BLaER1 (cell line): ENCODE results near the gene FBXO41.
A peak's percentile ranks its signal among the peaks of the same experiment; 100 is the strongest.

Experiments used
- H3K27ac ChIP-seq: shearing (Covaris generic); formaldehyde crosslinking; 2 replicates; pipeline ENCODE4 v1.8.1; 2022
- H3K27me3 ChIP-seq: shearing (Covaris generic); formaldehyde crosslinking; 2 replicates; pipeline ENCODE4 v1.8.1; 2022
- H3K36me3 ChIP-seq: shearing (Covaris generic); formaldehyde crosslinking; 2 replicates; pipeline ENCODE4 v1.8.1; 2022
- H3K4me1 ChIP-seq: shearing (Covaris generic); formaldehyde crosslinking; 2 replicates; pipeline ENCODE4 v1.8.1; 2022
- H3K4me2 ChIP-seq: shearing (Covaris generic); formaldehyde crosslinking; 2 replicates; pipeline ENCODE4 v1.8.1; 2022
- H3K4me3 ChIP-seq: shearing (Covaris generic); formaldehyde crosslinking; 2 replicates; pipeline ENCODE4 v1.8.1; 2022
- H3K9ac ChIP-seq: shearing (Covaris generic); formaldehyde crosslinking; 2 replicates; pipeline ENCODE4 v1.8.1; 2022
- H3K9me3 ChIP-seq: shearing (Covaris generic); formaldehyde crosslinking; 2 replicates; pipeline ENCODE4 v1.8.1; 2022
- H4K20me1 ChIP-seq: shearing (Covaris generic); formaldehyde crosslinking; 2 replicates; pipeline ENCODE4 v1.8.1; 2022
- Cebpa-rat ChIP-seq: shearing (Covaris generic); IDR thresholded peaks from 2 replicates; pipeline ENCODE4 v1.8.1; 2022

Gene FBXO41, protein sequence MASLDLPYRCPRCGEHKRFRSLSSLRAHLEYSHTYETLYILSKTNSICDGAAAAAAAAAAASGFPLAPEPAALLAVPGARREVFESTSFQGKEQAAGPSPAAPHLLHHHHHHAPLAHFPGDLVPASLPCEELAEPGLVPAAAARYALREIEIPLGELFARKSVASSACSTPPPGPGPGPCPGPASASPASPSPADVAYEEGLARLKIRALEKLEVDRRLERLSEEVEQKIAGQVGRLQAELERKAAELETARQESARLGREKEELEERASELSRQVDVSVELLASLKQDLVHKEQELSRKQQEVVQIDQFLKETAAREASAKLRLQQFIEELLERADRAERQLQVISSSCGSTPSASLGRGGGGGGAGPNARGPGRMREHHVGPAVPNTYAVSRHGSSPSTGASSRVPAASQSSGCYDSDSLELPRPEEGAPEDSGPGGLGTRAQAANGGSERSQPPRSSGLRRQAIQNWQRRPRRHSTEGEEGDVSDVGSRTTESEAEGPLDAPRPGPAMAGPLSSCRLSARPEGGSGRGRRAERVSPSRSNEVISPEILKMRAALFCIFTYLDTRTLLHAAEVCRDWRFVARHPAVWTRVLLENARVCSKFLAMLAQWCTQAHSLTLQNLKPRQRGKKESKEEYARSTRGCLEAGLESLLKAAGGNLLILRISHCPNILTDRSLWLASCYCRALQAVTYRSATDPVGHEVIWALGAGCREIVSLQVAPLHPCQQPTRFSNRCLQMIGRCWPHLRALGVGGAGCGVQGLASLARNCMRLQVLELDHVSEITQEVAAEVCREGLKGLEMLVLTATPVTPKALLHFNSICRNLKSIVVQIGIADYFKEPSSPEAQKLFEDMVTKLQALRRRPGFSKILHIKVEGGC

DNA sequence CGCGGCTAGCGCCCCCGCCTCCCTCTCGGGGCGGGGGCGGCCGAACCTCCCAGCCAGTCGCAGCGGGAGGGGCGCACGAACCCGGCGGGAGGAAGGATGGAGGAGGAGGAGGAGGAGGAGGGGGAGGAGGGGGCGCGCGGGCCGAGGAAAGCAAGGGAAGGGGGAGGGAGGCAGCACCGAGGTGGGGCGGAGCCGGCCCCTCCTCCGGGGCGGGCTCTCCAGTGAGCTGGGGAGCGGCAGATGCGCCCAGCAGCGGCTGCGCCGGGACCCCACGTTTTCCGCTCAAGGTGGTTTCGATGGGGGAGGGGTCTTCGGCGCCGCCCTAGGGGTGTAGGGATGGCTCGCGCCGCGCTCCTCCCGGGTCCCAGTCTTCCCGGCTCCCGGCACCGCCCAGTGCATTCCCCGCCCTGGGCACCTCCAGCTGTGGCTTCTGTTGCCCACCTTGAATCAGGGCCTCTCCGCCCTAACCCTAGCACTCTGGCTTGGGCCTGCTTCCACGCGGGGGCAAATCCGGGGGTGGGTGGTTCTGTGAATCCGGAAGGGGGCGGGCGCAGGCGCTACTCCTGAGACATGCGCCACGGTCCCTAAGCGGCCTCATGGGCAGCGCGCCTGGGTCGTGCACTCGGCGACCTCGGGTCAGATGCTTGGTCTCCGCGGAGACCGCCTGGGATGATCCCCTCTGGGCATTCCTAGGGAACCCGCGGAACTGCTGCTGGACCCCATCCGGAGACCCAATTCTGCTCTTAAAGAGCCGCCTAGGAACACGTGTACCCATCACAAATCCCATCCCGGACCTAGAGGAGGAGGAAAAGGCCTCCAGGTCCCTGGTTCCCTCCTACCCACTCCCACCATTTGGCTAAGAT lies at the start of gene FBXO41:
TSS of gene FBXO41 (minus strand) at position 183 of the 863 bp plus-strand sequence. CDS start 14,848 bp downstream, outside the sequence.
- Histone ChIP-seq H3K36me3 (peaks cover 18% of the 10 kb centered on the region), H3K4me3 (peak within 1 kb of the TSS; percentile 90), H3K9me3 (no peaks in the 10 kb centered on the region), H3K27me3 (no peaks in the 10 kb centered on the region), H4K20me1 (peaks cover 41% of the 10 kb centered on the region), H3K27ac (peak within 1 kb of the TSS; percentile 97), H3K9ac (peak within 1 kb of the TSS; percentile 95), H3K4me1 (peaks cover 33% of the 10 kb centered on the region), H3K4me2 (peak within 1 kb of the TSS; percentile 85)
- TF ChIP-seq Cebpa-rat: no peak

DNA sequence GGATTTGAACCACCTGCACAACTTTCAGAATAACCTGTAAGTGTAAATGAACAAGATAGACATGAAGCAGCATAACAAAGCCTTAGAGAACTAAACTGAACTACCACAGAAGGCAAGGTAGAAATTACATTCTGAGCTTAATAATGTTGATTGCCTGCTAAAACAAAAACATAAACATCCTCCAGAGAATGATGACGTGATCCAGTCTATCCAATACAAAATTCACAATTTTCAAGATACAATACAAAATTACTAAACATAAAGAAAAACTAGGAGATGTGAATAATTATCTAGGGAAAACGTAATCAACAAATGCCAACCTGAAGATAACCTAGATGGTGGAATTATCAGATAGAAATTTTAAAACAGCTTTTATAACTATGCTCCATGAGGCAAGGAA lies 49.8 kb upstream of the FBXO41 start:
- H3K9ac ChIP-seq: no peak overlapping the region
- no peaks in the 10 kb centered on the region for H3K27me3 ChIP-seq
- H4K20me1 ChIP-seq: no peaks in the 10 kb centered on the region
- peaks cover 11% of the 10 kb centered on the region for H3K9me3 ChIP-seq
- TF ChIP-seq Cebpa-rat: no peak
- no peaks in the 10 kb centered on the region for H3K36me3 ChIP-seq
- no peak overlapping the region for H3K4me2 ChIP-seq
- H3K27ac ChIP-seq: no peak overlapping the region
- H3K4me3 ChIP-seq: no peak overlapping the region
- peaks cover 9% of the 10 kb centered on the region; the same call in 1 of the 2 replicates for H3K4me1 ChIP-seq

DNA sequence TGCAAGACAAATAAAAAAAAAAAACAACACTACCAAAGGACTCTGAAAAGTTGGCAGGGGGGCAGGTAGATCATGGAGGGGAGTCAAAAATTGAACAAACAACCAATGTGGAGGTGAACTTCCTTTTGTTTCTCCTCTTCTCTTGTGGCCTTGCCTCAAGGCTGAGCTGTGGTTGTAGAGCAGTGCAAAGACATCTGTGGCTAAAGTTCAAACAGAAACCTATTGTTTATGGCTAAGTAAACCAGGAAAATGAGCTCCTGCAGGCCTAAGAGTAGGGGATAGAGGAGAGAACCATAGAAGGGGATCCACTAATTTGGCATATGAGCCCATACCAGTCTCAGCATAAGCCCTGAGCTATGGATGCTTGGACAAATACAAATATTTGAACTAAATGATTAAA lies 49.3 kb upstream of the FBXO41 start:
- Histone ChIP-seq H3K9me3 (peaks cover 11% of the 10 kb centered on the region), H3K9ac (no peak overlapping the region), H3K36me3 (no peaks in the 10 kb centered on the region), H3K27me3 (no peaks in the 10 kb centered on the region), H4K20me1 (no peaks in the 10 kb centered on the region), H3K4me1 (peaks cover 9% of the 10 kb centered on the region; the same call in 1 of the 2 replicates), H3K27ac (no peak overlapping the region), H3K4me3 (no peak overlapping the region), H3K4me2 (no peak overlapping the region)
- no peak for TF ChIP-seq Cebpa-rat

DNA sequence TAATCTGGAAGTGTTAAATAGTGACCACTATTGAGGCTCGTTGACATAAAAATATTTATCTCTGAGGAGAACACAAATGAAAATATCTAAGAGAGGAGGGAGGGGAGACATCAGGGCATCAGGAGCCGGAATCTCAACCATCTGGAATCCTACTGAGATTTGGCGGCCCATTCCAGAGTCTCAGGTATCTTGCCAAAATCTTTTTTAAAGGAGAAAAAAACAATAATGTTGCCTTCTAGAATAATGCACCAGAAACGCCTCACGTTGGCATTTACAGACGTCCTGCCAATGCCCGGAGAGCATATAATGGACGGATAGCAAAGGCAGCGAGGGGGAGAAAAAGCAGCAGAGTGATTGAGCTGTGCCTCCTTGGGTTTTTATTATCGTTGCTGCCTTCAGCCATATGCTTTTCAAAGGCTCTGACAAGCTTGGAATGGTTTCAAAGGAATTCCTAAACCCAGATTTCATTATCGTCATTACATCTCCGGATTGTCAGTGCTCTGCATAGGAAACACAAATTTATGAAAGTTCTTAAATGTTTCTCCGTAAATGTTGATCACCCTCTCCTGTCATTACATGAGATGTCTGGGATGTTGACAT lies 39.9 kb upstream of the FBXO41 start:
- H3K36me3 ChIP-seq: no peaks in the 10 kb centered on the region
- H3K4me1 ChIP-seq: no peaks in the 10 kb centered on the region
- no peak overlapping the region for H3K4me2 ChIP-seq
- no peak for TF ChIP-seq Cebpa-rat
- H3K27me3 ChIP-seq: no peaks in the 10 kb centered on the region
- no peaks in the 10 kb centered on the region for H3K9me3 ChIP-seq
- no peak overlapping the region for H3K27ac ChIP-seq
- no peak overlapping the region for H3K4me3 ChIP-seq
- no peaks in the 10 kb centered on the region for H4K20me1 ChIP-seq
- H3K9ac ChIP-seq: no peak overlapping the region

DNA sequence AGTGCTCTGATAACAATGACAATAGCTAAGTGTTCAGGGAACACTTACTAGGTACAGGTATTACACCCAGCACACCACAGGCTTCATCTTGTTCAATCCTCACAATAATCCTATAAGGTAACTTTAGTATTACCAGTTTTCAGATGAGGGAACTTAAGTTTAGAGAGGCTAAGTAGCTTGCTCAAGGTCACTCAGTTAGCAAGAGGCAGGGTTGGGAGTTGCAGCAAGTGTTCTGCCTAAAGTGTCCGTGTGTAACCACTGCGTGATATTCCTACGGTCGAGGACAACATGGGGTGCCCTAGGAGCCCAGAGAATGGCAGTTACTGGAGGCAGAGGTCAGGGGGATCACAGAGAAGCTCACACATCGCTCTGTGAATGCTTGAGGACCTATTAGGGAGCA lies 39.3 kb upstream of the FBXO41 start:
- no peaks in the 10 kb centered on the region for H3K27me3 ChIP-seq

DNA sequence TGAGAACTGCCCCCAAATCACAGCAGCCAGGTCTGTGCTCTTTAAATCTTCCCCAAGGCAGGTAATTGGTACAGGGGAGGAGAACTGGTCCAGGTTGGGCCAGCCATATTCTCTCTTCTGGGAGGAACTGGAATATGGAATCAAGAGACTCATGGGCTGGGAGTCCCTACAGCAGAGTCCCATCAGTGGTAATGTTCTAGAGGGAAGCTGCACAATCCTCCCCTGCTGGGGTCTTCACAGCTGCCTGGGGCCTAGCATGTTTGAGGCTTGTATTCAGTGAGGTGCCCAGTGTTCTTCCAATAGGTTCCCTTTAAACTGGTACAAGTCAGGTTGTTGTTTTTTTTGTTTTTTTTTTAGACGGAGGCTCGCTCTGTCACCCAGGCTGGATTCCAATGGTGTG lies 30.2 kb upstream of the FBXO41 start:
- H3K4me2 ChIP-seq: no peak overlapping the region
- H3K36me3 ChIP-seq: no peaks in the 10 kb centered on the region
- H3K9me3 ChIP-seq: no peaks in the 10 kb centered on the region; the same call in 1 of the 2 replicates
- H3K9ac ChIP-seq: no peak overlapping the region
- no peaks in the 10 kb centered on the region for H3K27me3 ChIP-seq
- no peak overlapping the region for H3K27ac ChIP-seq
- TF ChIP-seq Cebpa-rat: no peak
- H4K20me1 ChIP-seq: no peaks in the 10 kb centered on the region
- no peak overlapping the region for H3K4me3 ChIP-seq
- H3K4me1 ChIP-seq: no peaks in the 10 kb centered on the region

More for the DNA sequence above, 39.3 kb upstream of the FBXO41 start:
- Histone ChIP-seq H3K4me2 (no peak overlapping the region), H4K20me1 (no peaks in the 10 kb centered on the region), H3K27ac (no peak overlapping the region), H3K4me1 (no peaks in the 10 kb centered on the region), H3K4me3 (no peak overlapping the region), H3K36me3 (no peaks in the 10 kb centered on the region), H3K9me3 (no peaks in the 10 kb centered on the region), H3K9ac (no peak overlapping the region)
- no peak for TF ChIP-seq Cebpa-rat

DNA sequence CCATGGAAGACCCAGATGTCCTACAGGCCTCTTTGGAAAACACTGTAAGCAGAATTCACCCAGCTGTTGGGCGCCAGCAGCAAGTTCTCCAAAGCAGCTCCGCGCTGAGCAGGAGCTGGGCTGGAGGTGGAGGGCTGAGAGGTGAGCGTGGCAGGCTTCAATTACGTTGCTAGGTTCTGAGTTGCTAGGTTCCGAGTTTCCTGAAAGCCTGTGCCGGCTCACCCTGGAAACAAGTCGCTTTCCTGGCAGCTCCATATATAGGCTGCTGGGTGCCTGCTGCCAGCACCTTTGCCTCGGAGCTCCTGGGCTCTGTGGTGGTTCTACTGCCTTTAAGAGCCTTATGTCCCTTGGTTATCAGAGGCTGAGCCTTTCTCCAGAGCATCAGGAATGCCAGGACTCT lies 23.4 kb upstream of the FBXO41 start:
- H3K9ac ChIP-seq: no peak overlapping the region
- TF ChIP-seq Cebpa-rat: no peak
- no peak overlapping the region for H3K27ac ChIP-seq
- no peaks in the 10 kb centered on the region for H3K4me1 ChIP-seq
- H3K27me3 ChIP-seq: no peaks in the 10 kb centered on the region
- H3K36me3 ChIP-seq: no peaks in the 10 kb centered on the region
- H4K20me1 ChIP-seq: no peaks in the 10 kb centered on the region
- H3K9me3 ChIP-seq: no peaks in the 10 kb centered on the region; the same call in 1 of the 2 replicates
- H3K4me2 ChIP-seq: no peak overlapping the region
- H3K4me3 ChIP-seq: no peak overlapping the region

DNA sequence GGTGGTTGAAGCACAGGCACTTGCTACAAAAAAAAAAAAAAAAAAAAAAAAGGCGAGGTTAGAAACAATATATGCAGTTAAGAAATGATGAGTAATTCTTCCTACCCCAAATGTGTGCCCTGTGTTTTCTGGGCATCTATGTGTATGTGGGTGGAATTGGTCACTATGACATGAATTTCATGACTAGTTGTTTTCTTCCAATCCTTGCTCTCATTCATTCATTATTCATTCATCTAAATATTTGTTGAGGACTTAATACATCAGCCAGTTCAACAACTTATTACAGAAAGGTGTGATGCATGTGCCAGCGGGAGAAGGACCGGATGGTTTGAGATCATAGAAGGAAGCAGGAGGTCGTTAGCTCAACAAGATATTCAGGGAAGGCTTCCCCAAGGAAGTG lies 17.4 kb upstream of the FBXO41 start:
- no peak for TF ChIP-seq Cebpa-rat
- no peaks in the 10 kb centered on the region for H4K20me1 ChIP-seq
- no peak overlapping the region for H3K27ac ChIP-seq
- no peaks in the 10 kb centered on the region for H3K4me1 ChIP-seq
- no peaks in the 10 kb centered on the region for H3K36me3 ChIP-seq
- H3K27me3 ChIP-seq: no peaks in the 10 kb centered on the region
- H3K9me3 ChIP-seq: no peaks in the 10 kb centered on the region
- no peak overlapping the region for H3K4me3 ChIP-seq
- H3K9ac ChIP-seq: no peak overlapping the region
- H3K4me2 ChIP-seq: no peak overlapping the region

DNA sequence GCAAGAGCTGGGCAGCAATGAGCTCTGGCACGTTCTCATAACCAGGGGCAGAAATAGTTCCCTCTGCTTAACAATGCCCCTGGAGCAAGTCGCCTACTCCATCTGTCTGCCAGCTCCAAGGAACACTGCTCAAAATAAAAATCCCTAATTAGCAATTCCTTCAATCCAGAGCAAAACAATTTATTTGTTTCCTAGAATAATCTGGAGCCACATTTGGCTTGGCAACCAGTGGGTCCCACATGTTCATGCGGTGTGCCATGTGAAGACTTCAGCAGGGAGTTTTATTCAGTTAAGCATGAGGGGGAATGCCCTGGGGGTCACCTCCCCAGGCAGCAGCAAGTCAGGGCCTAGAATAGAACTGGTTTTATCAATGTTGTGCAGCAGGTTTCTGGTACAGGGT lies 16.6 kb upstream of the FBXO41 start:
- Histone ChIP-seq H3K9me3 (no peaks in the 10 kb centered on the region), H3K27me3 (no peaks in the 10 kb centered on the region), H3K4me3 (no peak overlapping the region), H3K4me1 (no peaks in the 10 kb centered on the region), H3K9ac (no peak overlapping the region), H3K27ac (no peak overlapping the region), H3K4me2 (no peak overlapping the region), H4K20me1 (no peaks in the 10 kb centered on the region), H3K36me3 (no peaks in the 10 kb centered on the region)
- no peak for TF ChIP-seq Cebpa-rat
